Activated naive CD8-positive, alpha-beta T cell treated with anti-CD3 and anti-CD28 coated beads for 36 hours (primary cell): Measurements from ENCODE around the gene PRR19. TPM values are rescaled to one million over a fixed set of nuclear protein-coding genes. Genes with fewer than 3 reads are reported as not detected.
"Not testable (repeated sequence)": the region's sequence is repeated elsewhere in the genome, so short reads cannot be mapped to it uniquely, and the experiment has no call there.

ENCODE experiments used
- DNase-seq: peaks from one replicate; pipeline ENCODE4 v3.0.0; 2021
- H3K27ac Mint-ChIP-seq: one replicate; pipeline ENCODE4 v1.8.0; 2022; ENCODE audit warnings: mild to moderate bottlenecking, moderate library complexity, mixed read lengths
- H3K27me3 Mint-ChIP-seq: one replicate; pipeline ENCODE4 v1.8.0; 2022; ENCODE audit warnings: mild to moderate bottlenecking, mixed read lengths
- H3K36me3 Mint-ChIP-seq: one replicate; pipeline ENCODE4 v1.8.0; 2021; ENCODE audit warnings: mild to moderate bottlenecking, mixed read lengths
- H3K4me1 Mint-ChIP-seq: one replicate; pipeline ENCODE4 v1.8.0; 2021; ENCODE audit warnings: mixed read lengths
- H3K4me3 Mint-ChIP-seq: one replicate; pipeline ENCODE4 v1.8.0; 2022; ENCODE audit warnings: mild to moderate bottlenecking, moderate library complexity, mixed read lengths
- H3K9me3 Mint-ChIP-seq: one replicate; pipeline ENCODE4 v1.8.0; 2022; ENCODE audit warnings: mixed read lengths
- total RNA-seq, 2 experiments: library from RNA; stranded (reverse); gene quantifications; one replicate each; pipeline ENCODE4 v1.2.3, GENCODE V29; 2021

The PRR19 gene
- total RNA-seq, 2 experiments from 2014 or later, result 0.52 to 0.92 TPM

GRCh38 chr19:42316223-42317211, 14.6 kb downstream of the PRR19 start:
- peak overlapping the region; percentile 44 for H3K4me3 Mint-ChIP-seq
- peaks cover 16% of the 10 kb centered on the region for H3K4me1 Mint-ChIP-seq
- DNase-seq, result no peak
- peaks cover 37% of the 10 kb centered on the region for H3K27me3 Mint-ChIP-seq
- no peaks in the 10 kb centered on the region for H3K9me3 Mint-ChIP-seq
- no peaks in the 10 kb centered on the region for H3K36me3 Mint-ChIP-seq
- no peak overlapping the region for H3K27ac Mint-ChIP-seq

- peaks cover 27% of the 10 kb centered on the region for H3K27me3 Mint-ChIP-seq
- H3K27ac Mint-ChIP-seq, result no peak overlapping the region
- DNase-seq, result no peak
- no peaks in the 10 kb centered on the region for H3K9me3 Mint-ChIP-seq
- H3K36me3 Mint-ChIP-seq, result no peaks in the 10 kb centered on the region
- H3K4me1 Mint-ChIP-seq, result peaks cover 14% of the 10 kb centered on the region
- no peak overlapping the region for H3K4me3 Mint-ChIP-seq
Observed at GRCh38 chr19:42317535-42317934, 15.6 kb downstream of the PRR19 start.

DNA sequence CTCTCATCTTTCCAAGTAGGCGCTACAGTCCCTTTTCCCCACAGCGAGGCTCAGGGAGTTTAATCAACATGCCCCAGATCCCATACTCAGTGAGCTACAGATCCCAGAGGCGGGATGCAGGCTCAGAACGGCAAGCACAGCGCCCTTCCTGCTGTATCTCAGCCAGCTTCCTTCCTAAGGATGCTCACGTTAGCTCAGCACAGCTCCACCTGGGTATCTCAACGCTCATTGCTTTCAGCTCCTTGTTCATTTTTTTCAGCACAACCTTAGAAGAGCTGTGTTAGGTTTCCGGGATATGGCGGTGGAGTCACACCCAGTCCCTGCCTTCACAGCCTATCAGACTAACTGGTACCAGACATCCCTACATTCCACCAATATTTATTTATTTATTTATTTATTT, 20.4 kb downstream of the PRR19 start:
- Mint-ChIP-seq H3K4me3 (no peak overlapping the region), H3K27ac (no peak overlapping the region), H3K27me3 (peaks cover 18% of the 10 kb centered on the region), H3K4me1 (peaks cover 14% of the 10 kb centered on the region), H3K36me3 (no peaks in the 10 kb centered on the region), H3K9me3 (no peaks in the 10 kb centered on the region)
- no peak for DNase-seq

GRCh38 chr19:42323473-42323851, 21.5 kb downstream of the PRR19 start:
- Mint-ChIP-seq H3K9me3 (no peaks in the 10 kb centered on the region), H3K4me3 (peak overlapping the region; percentile 34), H3K27me3 (peaks cover 18% of the 10 kb centered on the region), H3K36me3 (no peaks in the 10 kb centered on the region), H3K27ac (no peak overlapping the region), H3K4me1 (peaks cover 14% of the 10 kb centered on the region)
- no peak for DNase-seq

- no peaks in the 10 kb centered on the region for H3K9me3 Mint-ChIP-seq
- no peak overlapping the region for H3K27ac Mint-ChIP-seq
- no peak overlapping the region for H3K4me3 Mint-ChIP-seq
- peak; percentile 30 for DNase-seq
- peaks cover 14% of the 10 kb centered on the region for H3K4me1 Mint-ChIP-seq
- peaks cover 18% of the 10 kb centered on the region for H3K27me3 Mint-ChIP-seq
- H3K36me3 Mint-ChIP-seq, result no peaks in the 10 kb centered on the region
Observed at GRCh38 chr19:42323852-42324654, 22.1 kb downstream of the PRR19 start.

DNA sequence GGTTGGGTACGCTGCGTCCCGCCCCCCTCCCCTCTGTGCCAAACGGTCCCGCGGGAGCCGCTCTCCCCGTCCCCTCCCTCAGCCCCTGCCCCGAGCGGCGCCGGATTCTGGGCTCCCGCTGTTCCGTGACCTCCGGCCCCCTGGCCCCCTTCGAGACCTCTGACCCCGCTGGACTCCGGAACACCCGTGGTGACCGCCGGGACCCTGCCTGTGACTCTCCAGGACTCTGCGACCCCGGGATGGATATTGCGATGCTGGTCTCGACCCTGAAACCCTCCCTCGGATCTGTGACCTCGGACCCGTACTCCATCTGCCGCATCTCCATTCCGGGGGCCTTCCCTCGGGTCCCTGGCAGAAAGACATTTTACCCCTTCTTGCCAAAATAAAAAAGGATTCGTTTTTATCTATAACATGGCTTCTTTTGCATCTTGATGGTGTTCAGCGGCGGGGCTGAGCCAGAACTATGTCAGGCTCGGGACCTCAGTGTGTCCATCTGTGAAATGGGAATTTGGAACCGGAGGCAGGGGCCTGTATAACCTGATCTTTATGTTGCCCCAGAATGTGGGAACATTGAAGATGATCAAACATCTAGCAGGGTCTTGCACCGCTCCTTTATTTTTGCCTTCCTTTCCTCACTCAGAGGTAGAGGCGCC, 22.8 kb downstream of the PRR19 start:
- H3K4me1 Mint-ChIP-seq, result peaks cover 16% of the 10 kb centered on the region
- H3K27me3 Mint-ChIP-seq, result peaks cover 18% of the 10 kb centered on the region
- no peaks in the 10 kb centered on the region for H3K9me3 Mint-ChIP-seq
- no peak for DNase-seq
- H3K36me3 Mint-ChIP-seq, result no peaks in the 10 kb centered on the region
- H3K4me3 Mint-ChIP-seq, result peak overlapping the region; percentile 86
- peak overlapping the region; percentile 55 for H3K27ac Mint-ChIP-seq

GRCh38 chr19:42325308-42325895, 23.5 kb downstream of the PRR19 start, which contains the start of gene MEGF8:
Gene MEGF8 (plus strand): TSS chr19:42325635. CDS start chr19:42326244, 609 bp downstream.
- H3K27ac Mint-ChIP-seq, result peak within 1 kb of the TSS; percentile 69
- peak within 1 kb of the TSS; percentile 86 for H3K4me3 Mint-ChIP-seq
- H3K27me3 Mint-ChIP-seq, result peaks cover 18% of the 10 kb centered on the region
- H3K9me3 Mint-ChIP-seq, result no peaks in the 10 kb centered on the region
- no peaks in the 10 kb centered on the region for H3K36me3 Mint-ChIP-seq
- H3K4me1 Mint-ChIP-seq, result peaks cover 16% of the 10 kb centered on the region
- peak; percentile 98 for DNase-seq

DNA sequence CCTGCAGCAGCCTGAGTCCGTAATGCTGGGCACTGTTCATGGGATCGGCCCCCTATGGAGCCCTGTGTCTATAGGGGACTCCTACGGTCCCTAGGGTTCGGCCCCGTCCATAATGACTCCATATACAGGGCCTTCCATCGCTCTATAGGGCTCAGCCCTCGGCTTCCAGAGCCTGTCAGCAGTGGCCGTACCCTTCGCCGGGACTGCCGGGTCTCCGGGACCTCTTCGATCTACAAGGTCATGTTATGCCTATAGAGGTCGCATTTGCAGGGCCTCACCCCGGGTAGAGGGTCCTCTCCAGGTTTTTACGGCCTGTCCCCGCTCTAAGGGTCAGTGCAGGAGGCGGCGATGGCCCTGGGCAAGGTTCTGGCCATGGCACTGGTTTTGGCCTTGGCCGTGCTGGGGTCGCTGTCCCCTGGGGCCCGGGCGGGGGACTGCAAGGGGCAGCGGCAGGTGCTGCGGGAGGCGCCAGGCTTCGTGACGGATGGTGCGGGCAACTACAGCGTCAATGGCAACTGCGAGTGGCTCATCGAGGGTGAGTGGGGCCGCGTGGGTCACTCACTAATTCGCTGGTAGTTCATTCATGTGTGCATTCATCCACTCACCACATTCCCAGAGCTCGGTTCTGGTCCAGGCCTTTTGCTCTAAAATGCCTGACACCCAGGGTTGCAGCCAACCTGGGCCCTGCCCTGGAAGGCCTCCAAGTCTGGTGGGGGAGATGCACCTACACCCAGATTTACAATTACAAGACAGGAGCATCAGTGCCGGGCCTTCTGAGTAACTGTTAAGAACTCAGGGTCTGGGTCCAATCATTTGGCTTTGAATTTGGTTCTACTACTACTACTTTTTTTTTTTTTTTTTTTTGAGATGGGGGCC, 24.2 kb downstream of the PRR19 start:
- H3K4me1 Mint-ChIP-seq, result peaks cover 16% of the 10 kb centered on the region
- no peaks in the 10 kb centered on the region for H3K36me3 Mint-ChIP-seq
- H3K27me3 Mint-ChIP-seq, result peaks cover 18% of the 10 kb centered on the region
- H3K9me3 Mint-ChIP-seq, result no peaks in the 10 kb centered on the region
- peak; percentile 44 for DNase-seq
- H3K27ac Mint-ChIP-seq, result peak overlapping the region; percentile 69
- H3K4me3 Mint-ChIP-seq, result peak overlapping the region; percentile 86

GRCh38 chr19:42326969-42327368, 25.0 kb downstream of the PRR19 start:
- DNase-seq, result no peak
- H3K4me1 Mint-ChIP-seq, result peaks cover 16% of the 10 kb centered on the region
- no peak overlapping the region for H3K27ac Mint-ChIP-seq
- H3K36me3 Mint-ChIP-seq, result no peaks in the 10 kb centered on the region
- peaks cover 18% of the 10 kb centered on the region for H3K27me3 Mint-ChIP-seq
- H3K4me3 Mint-ChIP-seq, result peak overlapping the region; percentile 86
- H3K9me3 Mint-ChIP-seq, result no peaks in the 10 kb centered on the region

DNA sequence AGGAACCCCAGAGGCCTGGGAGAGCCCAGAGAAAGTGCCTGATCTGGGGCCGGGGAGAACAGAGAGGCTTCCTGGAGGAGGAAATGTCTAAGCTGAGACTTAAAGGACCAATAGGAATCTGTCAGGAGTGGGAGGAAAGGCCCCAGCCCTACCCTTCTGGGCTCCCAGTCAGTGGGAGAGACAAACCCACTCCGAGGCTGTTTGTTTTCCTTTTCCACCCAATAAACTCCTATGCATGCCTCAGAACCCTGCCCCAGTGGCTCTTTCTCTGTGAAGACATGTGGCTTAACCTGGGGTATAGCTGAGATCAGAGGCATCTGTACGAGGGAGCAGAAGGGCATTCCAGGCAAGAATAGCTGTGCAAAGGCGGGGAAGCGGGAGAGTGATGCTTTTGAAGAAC, 25.4 kb downstream of the PRR19 start:
- no peak for DNase-seq
- Mint-ChIP-seq H3K4me1 (peaks cover 16% of the 10 kb centered on the region), H3K4me3 (no peak overlapping the region), H3K36me3 (no peaks in the 10 kb centered on the region), H3K9me3 (no peaks in the 10 kb centered on the region), H3K27me3 (peaks cover 18% of the 10 kb centered on the region), H3K27ac (no peak overlapping the region)

GRCh38 chr19:42328106-42328505, 26.2 kb downstream of the PRR19 start:
- Mint-ChIP-seq H3K4me3 (no peak overlapping the region), H3K9me3 (no peaks in the 10 kb centered on the region), H3K27me3 (peaks cover 13% of the 10 kb centered on the region), H3K27ac (no peak overlapping the region), H3K4me1 (peaks cover 16% of the 10 kb centered on the region), H3K36me3 (no peaks in the 10 kb centered on the region)
- no peak for DNase-seq

- peaks cover 7% of the 10 kb centered on the region for H3K27me3 Mint-ChIP-seq
- no peak overlapping the region for H3K4me3 Mint-ChIP-seq
- H3K4me1 Mint-ChIP-seq, result peaks cover 16% of the 10 kb centered on the region
Observed at GRCh38 chr19:42328854-42329253, 26.9 kb downstream of the PRR19 start.

DNA sequence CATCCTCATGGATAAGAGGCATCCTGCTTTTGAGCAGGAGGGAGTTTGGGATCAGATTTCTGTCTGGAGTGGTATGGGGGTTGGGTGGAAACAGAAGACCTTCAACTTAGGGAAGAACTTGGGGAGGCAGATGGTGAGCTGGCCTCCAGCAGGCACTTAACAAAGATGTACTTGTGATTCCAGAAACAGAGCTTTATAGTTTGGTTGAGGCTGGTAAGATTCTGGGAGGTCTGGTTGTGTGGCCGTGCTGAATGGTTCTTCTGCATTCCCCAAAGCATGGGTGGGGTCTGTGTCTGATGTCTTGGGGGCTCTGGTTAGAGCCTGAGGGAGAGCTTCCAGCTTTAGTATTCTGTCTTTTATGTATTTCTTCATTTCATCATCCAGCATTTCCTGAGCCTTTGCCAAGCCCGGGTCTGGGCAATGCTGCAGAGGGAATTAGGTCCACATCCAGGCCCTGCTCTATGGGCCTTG, 28.3 kb downstream of the PRR19 start:
- Mint-ChIP-seq H3K9me3 (no peaks in the 10 kb centered on the region), H3K27ac (no peak overlapping the region), H3K36me3 (no peaks in the 10 kb centered on the region), H3K4me3 (no peak overlapping the region), H3K27me3 (peaks cover under 1% of the 10 kb centered on the region), H3K4me1 (peaks cover 11% of the 10 kb centered on the region)
- DNase-seq, result no peak

More at GRCh38 chr19:42328854-42329253, 26.9 kb downstream of the PRR19 start:
- DNase-seq, result no peak
- no peaks in the 10 kb centered on the region for H3K9me3 Mint-ChIP-seq
- no peaks in the 10 kb centered on the region for H3K36me3 Mint-ChIP-seq
- H3K27ac Mint-ChIP-seq, result no peak overlapping the region

- H3K4me3 Mint-ChIP-seq, DNase-seq, H3K9me3 Mint-ChIP-seq, H3K27ac Mint-ChIP-seq, H3K27me3 Mint-ChIP-seq, H3K36me3 Mint-ChIP-seq, H3K4me1 Mint-ChIP-seq: not testable (repeated sequence)
Observed at GRCh38 chr19:42331333-42331732, 29.4 kb downstream of the PRR19 start.
